Measurements from ENCODE around the gene TRIO.

Gene TRIO

DNA sequence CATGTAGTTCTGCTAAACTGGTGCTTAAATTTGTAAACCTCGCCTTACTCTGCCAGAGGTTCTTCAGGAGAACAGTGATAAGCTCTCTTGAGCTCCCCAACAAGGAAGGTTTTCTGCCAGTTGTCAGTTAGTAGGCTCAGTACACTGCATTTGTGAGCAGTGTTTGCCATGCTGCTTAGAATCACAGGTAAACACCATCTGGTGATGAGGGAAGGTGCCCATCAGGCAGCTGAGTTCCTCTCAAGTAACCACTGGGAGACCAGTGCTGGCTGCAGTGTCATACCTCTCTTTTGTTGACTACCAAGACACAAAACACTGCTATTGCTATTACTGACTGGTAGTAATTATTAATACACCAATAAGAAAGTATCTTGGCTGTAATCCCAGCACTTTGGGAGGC lies 252.3 kb downstream of the TRIO start:
- DNase-seq (ENCODE audit: low spot score): no peak

DNA sequence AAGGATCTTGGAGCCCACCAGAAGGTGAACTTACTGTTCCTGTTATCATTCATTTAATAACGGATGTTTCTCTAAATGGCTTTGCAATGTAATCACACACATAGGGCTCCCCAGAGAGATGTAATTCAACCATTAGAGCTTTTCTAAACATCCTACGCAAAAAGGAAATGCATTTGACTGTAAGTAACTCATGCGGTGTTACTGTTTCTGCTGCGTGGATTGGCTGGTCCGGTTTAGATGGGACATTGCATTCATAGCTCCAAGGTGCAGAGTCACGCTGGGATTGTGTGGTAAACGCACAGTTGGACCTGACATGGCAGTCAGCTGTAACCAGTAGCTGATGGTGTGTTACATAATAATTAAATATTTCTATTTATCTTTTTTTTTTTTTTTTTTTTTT lies 252.9 kb downstream of the TRIO start:
- DNase-seq (ENCODE audit: low spot score): no peak

DNA sequence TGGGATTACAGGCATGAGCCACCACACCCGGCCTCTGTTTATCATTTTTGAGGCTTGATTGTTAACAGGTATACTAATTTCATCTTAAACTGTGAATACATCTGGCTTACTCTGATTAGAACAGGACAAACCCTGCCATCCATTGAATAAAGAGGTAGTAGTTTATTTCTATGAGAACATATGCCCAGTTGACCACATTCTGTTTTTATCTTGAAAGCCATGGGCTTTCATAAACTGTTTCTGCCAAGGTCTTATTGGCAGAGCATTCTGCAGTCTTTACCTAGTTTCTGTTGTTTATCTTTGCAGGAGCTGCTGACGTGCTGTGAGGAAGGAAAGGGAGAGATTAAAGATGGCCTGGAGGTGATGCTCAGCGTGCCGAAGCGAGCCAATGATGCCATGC lies 253.6 kb downstream of the TRIO start:
- DNase-seq (ENCODE audit: low spot score): no peak

DNA sequence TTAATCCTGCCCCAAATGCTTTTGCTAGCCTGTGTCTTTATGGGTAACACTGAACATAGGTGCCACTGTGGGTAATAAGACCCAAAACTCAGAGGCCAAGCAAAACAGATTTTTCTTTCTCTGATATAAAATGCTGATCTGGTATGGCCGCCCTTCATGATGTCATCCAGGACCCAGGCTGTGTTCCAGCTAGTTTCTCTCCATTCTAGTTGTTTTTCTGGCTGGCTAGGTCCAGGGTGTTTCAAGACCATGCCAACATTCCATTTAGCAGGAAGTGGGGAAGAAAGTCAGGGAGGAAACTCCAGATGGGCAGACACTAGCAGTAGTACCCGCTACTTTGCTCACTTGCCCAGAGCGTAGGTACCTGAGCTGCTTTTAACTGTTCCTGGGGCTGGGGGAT lies 254.6 kb downstream of the TRIO start:
- no peak for DNase-seq (ENCODE audit: low spot score)

DNA sequence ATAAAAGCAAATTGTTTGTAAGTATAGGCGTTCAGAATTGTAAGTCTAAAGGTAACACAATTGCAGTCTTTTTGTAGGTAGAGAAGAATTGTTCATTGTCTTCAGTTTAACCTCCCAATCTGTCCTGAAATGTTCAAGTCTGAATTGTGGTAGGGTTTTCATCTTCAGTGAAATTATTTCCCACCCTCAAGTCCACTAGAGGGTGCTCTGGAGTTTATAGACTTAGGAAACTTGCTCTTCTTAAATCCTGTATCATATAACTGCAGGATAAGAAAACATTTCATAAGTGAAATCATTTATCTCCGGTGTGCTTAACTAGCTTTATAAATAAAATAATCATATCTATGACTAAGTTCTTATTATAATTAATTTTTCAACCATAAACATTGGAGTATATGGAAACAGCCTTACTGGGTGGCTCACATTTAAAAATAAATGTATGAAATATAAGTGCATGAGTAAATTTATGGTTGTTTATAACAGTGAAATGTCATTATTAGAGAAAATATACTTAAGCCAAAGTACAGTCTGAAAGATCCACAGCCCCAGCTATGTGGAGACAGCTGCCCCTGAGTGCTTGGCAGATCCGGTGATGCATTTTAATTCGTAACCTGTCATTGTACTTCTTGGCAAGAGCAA lies 256.0 kb downstream of the TRIO start:
- peak; percentile 51 for DNase-seq (ENCODE audit: low spot score)

DNA sequence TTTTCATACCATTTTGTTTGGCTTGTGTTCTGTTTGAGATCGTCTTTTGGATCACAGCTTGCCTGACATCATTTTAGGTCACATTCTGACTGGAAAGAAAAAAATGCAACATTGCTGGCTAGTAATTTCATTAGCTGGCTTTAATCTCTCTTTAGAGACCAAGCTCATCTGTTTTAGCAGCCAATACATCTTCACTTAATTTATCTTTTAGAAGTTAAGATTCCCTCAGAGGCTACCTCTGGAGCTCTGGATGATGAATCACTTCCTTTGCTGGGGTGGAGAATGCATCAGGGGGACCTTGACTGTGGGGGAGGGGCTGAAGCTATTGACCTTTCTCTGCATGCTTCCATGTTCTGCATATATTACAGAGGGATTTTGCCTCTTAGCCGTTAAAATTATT lies 256.9 kb downstream of the TRIO start:
- DNase-seq (ENCODE audit: low spot score): no peak

DNA sequence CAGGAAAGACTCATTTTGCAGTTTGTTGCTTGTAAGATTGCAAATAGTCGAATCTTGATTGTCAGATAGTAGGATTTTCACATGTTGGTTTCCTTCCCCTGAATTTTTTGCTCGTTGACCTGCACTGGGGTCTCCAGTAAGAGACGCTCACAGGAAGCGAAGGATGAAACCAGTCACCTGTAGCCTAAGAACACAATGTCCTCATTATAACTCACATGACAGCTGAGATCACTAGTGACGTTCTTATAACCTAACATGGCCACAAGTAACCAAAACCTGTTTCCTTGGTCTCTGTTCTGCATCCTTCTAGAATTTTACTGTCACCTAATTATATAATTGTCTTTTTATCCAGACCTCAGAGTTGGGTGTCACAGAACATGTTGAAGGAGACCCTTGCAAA lies 257.5 kb downstream of the TRIO start:
- DNase-seq (ENCODE audit: low spot score): no peak

DNA sequence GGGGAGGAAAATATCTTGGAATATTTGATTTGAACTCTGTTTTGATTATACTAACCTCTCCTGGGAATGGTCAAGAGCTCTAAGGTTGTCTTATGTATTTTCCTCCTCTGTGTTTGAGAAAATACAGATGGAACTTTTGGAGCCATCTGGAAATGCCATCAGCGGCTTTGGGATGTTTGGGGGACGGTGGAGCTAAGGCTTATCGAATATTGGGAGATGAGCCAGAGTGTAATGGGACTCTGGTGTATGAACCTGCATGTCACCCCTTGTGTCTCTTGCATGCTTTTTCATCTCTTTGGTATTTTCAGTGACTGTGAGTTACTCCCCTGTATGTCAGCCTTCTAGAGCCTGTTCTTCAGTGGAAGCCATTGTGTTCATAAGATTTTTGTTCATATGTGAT lies 258.5 kb downstream of the TRIO start:
- no peak for DNase-seq (ENCODE audit: low spot score)

DNA sequence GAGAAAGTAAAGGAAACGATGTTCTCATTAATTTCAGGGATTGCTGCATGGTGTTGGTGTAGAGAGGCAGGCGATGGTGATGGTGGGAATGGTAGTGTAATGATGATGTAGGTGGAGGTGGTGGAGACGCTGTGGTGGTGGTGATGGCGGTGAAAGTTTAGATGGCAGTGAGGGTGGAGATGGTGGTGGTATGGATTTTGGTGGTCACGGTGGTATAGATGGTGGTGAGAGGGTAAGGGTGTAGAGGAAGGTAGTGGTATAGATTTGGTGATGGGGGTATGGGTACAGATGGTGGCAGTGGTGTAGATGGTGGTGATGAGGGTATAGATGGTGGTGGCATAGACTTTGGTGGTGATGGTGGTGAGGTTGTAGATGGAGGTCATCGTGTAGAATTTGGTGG lies 259.3 kb downstream of the TRIO start:
- DNase-seq (ENCODE audit: low spot score): no peak

DNA sequence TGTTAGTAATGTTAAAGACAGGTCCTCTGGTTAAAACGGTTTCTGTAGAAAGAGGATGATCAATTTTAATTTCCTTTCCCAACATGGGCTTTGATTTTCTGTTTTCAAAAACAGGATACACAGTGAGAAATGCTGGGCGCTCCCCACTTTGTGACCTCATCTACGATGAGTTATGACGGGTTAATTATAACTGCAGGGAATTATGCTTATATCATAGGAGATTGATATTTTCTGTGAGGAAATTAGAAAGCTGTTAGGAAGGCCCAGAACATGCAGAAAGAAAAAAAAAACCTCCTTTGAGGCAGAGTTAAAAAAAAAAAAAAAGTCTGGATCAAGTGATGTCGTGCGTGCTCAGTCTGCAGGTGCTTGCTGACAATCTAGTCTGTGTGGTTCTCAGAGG lies 261.6 kb downstream of the TRIO start:
- DNase-seq (ENCODE audit: low spot score): no peak

DNA sequence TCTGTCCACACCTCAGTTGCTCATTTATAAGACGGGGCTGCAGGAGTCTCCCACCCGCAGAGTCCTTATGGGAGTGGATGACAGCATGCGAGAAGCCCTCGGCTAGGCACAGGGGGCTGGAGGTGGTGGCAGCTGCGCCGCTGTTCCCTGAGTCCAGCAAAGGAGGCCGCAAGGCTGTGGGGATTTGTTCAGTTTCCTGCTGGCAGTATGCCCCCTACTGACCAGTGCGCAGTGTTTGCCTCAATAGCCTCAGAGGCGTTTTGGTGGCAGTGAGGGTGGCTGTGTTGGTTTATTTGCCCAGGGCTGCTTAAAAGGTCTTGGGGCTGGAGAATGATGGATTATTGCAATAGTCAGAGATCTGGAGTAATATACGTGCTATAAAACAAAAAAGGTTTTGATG lies 262.1 kb downstream of the TRIO start:
- no peak for DNase-seq (ENCODE audit: low spot score)

DNA sequence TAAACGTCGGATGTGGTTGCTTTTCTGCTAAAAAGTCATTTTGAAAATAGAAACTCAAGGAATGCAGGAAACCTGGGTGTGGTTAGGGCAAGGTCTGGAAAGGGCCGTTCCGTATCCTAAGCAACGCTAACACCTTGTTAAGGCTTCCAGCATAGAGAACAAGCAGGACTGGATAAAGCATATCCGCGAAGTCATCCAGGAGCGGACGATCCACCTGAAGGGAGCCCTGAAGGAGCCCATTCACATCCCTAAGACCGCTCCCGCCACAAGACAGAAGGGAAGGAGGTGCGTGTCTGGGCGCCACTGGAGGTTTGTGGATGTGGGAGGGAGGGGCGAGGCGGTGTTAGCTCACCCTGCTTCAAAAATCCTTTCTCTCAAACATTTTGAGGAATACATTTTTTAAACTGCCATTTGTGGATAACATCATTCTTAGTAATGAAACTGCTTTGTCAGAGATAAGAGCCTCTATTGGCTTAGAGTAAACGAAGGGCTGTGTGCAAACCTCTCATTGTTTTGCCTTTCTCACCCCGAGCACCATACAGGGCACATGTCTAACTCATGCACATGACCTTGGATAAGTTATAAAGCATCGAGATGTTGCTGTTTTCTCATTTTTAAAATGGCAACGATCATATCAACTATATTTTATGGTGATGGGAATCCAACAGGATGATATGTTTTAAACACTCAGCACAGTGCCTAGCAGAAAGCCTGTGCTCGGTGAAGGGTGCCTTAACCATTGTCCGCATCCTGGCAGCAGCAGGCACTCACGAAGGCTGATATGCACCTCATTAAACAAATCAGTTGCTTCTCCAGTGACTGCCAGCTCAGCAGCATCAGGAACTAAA lies 262.8 kb downstream of the TRIO start:
- DNase-seq (ENCODE audit: low spot score): no peak

DNA sequence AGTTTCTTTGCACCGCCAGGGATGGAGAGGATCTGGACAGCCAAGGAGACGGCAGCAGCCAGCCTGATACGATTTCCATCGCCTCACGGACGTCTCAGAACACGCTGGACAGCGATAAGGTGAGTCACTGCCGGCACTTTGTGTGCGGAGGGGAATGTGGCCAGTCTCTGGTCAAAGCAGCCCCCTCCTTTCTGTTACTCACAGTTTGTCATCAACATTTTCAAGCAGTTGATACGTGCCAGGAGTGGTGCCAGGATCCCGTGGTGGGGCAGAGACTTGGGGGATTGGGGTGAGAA lies 263.4 kb downstream of the TRIO start:
- no peak for DNase-seq (ENCODE audit: low spot score)

DNA sequence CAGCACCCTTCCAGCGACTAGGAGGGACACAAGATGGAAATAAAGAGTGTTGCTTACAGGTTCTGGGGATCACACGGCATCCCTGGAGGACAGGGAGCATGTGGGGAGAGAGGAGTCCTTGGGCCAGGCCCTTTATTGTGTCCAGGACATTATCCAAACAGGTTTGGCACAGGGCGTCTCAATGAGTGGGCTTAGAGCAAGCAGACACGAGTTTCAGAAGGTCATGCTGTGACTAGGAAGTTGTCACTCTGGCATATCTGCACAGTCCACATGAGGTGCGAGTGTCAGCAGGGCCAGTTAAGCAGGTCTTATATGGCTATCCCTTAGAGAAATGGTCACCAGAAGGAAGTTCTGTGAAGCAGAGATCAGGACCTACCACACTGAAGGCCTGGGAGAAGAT lies 263.9 kb downstream of the TRIO start:
- no peak for DNase-seq (ENCODE audit: low spot score)

DNA sequence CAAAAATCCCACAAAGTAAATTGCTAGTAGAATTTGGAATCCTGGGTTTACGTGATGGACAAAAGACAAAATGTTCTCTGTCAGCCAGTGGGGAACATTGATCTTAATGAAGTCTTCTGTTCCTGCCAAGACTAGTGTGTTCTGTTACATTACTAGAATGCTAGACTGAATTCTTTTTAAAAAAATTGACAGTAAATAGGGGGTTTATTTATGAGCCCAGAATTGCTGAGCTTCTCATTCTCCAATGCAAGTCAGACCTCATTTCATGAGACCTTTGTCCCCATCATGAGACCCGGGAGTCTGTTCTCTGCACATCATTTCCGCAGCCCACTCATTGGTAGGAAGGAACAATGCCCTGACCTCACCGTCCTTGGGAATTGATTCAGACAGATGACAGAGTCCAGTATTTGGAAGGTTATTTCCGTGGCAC lies 264.6 kb downstream of the TRIO start:
- no peak for DNase-seq (ENCODE audit: low spot score)

DNA sequence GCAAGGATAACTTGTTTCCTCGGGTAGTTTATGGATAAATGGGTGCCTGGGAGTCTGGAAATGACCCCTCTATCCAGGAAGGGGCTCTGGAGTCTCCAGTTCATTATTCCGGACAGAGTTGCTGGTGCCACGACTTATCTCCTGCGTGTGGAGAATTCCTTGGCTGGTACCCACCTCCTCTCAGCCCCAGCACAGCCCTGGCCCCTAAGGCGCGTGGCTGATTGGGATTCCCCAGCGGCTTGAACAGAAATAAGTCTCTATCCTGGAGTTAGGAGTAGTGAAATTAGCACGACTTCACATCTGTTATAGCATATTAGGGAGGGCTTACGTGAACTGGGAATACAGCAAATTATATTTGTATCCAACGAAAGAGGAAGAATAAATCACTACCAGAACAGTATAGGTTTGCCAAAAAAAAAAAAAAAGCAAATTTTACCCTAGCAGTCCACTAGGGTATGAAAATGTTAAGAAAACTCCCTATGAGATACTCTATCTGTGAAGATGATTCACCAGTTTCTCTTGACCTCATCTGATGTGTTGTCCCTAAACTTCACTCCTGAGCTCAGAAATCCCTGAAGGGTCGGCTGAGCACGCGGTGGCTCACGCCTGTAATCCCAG lies 265.9 kb downstream of the TRIO start:
- no peak for DNase-seq (ENCODE audit: low spot score)

DNA sequence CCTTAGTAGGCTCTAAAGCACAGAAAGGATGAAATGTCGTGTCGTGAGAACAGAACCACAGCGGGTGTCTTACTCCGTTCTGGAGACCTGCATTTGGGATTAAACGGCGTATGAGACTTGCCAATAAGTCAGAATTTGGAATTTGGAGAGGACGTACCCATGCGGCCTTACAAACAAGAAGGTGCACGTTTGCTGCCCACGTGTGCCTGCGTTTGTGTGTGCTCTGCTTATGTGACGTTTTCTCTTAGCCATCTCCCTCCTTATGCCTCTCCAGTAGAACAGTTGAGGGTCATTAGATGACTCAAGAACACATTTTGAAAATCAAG lies 266.9 kb downstream of the TRIO start:
- no peak for DNase-seq (ENCODE audit: low spot score)

DNA sequence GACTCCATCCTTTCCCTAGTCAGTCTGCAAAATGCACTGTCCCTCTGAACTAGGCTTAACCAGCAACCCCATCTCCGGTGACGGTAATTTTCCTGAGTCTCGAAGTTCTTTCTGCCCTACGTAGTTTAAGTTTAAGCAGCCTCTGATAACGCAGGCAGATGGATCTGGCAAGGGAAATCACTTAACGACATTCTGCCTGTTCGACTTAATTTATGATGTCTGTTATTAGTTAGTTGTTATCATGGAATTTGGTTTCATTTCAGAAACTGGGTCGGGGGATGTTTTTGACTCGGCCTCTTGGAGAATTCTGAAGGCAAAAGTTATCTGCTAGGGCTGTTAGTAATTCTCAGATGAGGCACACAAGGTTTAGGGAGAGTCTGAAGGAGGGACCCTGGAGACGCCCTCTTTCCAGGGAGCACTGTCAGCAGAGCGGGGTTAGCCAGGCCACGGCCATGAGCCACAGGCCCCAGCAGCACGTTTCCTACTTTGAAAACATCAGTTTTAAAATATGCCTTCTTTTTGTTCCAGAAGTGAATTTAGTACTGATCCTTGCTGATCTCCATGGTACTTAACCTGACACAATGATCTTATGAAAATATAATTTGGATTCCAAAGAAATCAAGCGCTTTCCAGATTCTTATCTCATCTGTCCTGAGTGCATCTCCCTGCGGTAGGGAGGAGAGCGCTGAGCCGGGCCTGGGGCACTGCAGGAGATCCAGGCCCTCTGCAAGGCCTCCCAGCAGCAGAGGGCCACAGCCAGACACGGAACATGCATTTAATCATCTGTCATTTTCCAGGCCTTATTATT lies 267.5 kb downstream of the TRIO start:
- DNase-seq (ENCODE audit: low spot score): no peak

DNA sequence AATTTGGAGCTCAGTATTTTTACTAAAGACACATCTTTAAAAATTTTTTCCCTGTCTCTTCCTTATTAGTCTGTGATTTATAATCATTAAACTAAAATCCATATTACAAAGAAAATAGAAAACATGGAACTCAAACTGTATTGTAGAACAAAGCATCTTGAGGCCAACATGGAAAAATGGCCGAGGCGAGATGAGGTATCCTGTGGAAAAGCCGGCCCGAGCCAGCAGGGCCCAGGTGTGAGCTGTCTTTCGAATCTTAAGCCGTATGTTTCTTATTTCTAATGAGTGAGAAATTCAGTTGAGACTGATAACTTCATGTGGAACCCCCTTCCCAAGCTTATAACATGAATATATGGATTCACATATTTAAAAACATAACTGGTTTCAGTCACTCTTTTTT lies 268.1 kb downstream of the TRIO start:
- DNase-seq (ENCODE audit: low spot score): no peak

DNA sequence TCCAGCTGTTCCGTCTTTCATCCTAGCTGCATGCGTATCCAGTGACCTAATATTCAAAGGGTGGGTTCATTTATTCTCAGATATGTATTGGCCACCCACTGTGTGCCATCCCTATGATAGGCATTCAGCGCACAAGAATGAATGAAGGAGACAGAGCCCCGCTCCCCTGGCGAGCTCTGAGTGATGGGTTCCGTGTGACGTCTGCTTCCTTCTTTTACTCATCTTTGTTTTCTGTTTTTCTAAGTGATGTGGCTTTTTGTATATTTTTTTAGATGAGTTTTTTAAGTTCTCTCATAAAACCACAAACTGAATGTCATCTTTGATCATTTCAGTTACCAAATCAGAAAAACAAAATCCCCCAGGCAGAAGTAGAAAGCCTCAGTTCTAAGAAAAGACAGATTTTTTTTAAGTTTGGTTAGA lies 270.2 kb downstream of the TRIO start:
- peak; percentile 55 for DNase-seq (ENCODE audit: low spot score)

DNA sequence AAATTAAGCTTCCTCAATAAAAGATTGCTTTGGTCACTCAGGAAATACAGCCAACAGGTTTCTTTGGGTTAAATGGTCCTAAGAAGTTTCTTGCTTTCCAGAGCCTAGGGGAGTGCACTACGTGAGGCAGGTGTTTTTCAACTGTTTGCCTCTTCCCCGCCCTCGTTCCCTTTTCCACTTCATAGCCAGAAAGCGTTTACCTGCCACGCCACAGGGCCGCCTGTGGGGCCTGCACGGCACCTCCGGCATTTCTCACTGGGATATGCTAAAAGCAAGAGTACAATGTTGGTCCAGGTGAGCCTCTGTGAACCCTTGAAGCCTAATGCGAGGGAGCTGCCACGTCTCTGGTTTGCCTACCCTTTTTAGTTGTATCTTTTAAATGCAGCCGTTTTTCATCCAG lies 270.9 kb downstream of the TRIO start:
- no peak for DNase-seq (ENCODE audit: low spot score)

DNA sequence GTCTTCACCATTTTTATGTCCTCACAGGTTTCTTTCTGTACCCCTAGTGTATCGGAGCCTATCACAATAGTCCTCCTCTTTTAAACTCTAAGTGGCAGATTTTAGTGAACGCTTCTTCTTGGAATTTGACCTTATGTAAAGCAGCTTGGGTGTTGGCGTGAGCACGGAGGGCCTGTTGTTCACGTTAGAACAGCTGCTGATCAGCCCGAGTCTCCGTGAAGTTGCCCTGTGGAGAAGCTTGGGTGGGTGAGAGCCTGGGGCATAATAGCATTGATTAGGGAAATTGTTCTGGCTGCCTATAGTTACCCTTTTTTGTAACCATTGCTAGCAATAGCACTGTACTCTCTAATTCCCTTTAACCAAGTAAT lies 271.5 kb downstream of the TRIO start:
- DNase-seq (ENCODE audit: low spot score): no peak
